GM12878 (cell line): ENCODE data around the gene CHPT1. TPM values are rescaled to one million over a fixed set of nuclear protein-coding genes. Genes with fewer than 3 reads are reported as not detected.

Source experiments
- ATAC-seq: fragments of 200-7000 bp; cut with Tn5 transposase; 3 replicates; pipeline ENCODE4 v1.9.1; 2020; ENCODE audit warnings: mild to moderate bottlenecking, moderate library complexity
- BruUV-seq: library from RNA; stranded (reverse); fragments of 400-500 nt; replicated peaks from 2 replicates; lab custom pipeline; 2021; lab: Mats Ljungman, UMichigan
- CTCF ChIA-PET: fragments of 300-600 bp; sonication (Branson Sonifier 250); formaldehyde crosslinking; extraction: SDS; loops from one replicate; lab custom pipeline; 2021; ENCODE audit warnings: inconsistent platforms; lab: Yijun Ruan, JAX
- POLR2A ChIA-PET: fragments of 350-600 bp; formaldehyde crosslinking; extraction: SDS; loops from one replicate; lab custom pipeline; 2021; ENCODE audit warnings: inconsistent platforms; lab: Charles Lee
- RAD21 ChIA-PET: fragments of 300-600 bp; sonication (Branson Sonifier 250); formaldehyde crosslinking; loops from one replicate; lab custom pipeline; 2023; ENCODE audit warnings: antibody characterized with exemption; ENCODE audit not compliant: unreplicated experiment; lab: Charles Lee
- SMC1A ChIA-PET: fragments of 300-600 bp; sonication (Branson Sonifier 250); formaldehyde crosslinking; loops from one replicate; lab custom pipeline; 2023; ENCODE audit not compliant: unreplicated experiment, uncharacterized antibody; lab: Charles Lee
- DNase-seq: peaks from one replicate; pipeline ENCODE4 v3.0.0-alpha.2; 2011; ENCODE audit warnings: low read depth, low spot score
- FAIRE-seq: peaks from 3 replicates; lab custom pipeline; 2011; peaks lifted over from hg19 to GRCh38; lab: Jason Lieb, UNC
- H2AFZ ChIP-seq: 2 replicates; pipeline ENCODE4 v1.6.0; 2011; ENCODE audit warnings: low read depth, low read length, control low read depth; ENCODE audit not compliant: control insufficient read depth
- H3K27ac ChIP-seq: 2 replicates; pipeline ENCODE4 v1.5.1; 2011; ENCODE audit warnings: control low read depth; ENCODE audit not compliant: control insufficient read depth, insufficient read depth
- H3K27me3 ChIP-seq, 2 experiments: replicated peaks in 1 of 2; 2 replicates each; pipeline versions ENCODE4 v1.6.0 to v1.6.1; 2011; ENCODE audit warnings: low read length in 1 of 2; ENCODE audit not compliant: control insufficient read depth in 2 of 2, insufficient read depth in 2 of 2
- H3K36me3 ChIP-seq, 2 experiments: 2 replicates each; pipeline ENCODE4 v1.5.1; 2011; ENCODE audit warnings: low read length in 1 of 2; ENCODE audit not compliant: control insufficient read depth in 2 of 2, insufficient read depth in 2 of 2
- H3K4me1 ChIP-seq: 2 replicates; pipeline ENCODE4 v1.6.1; 2011; ENCODE audit warnings: mild to moderate bottlenecking, low read length, moderate library complexity, mixed read lengths; ENCODE audit not compliant: control insufficient read depth, insufficient read depth
- H3K4me2 ChIP-seq: 2 replicates; pipeline ENCODE4 v1.6.0; 2011; ENCODE audit warnings: control low read depth; ENCODE audit not compliant: control insufficient read depth, insufficient read depth
- H3K4me3 ChIP-seq: fragments of 200-600 bp; sonication (generic); 2 replicates; pipeline ENCODE4 v1.5.1; 2016
- H3K79me2 ChIP-seq: 2 replicates; pipeline ENCODE4 v1.6.0; 2011; ENCODE audit warnings: low read length; ENCODE audit not compliant: control insufficient read depth, insufficient read depth
- H3K9ac ChIP-seq: 2 replicates; pipeline ENCODE4 v1.8.0; 2011; ENCODE audit warnings: low read length, control low read depth, mixed read lengths; ENCODE audit not compliant: control insufficient read depth, insufficient read depth
- H3K9me3 ChIP-seq: replicated peaks from 3 replicates; pipeline ENCODE4 v1.5.1; 2011; ENCODE audit warnings: mild to moderate bottlenecking, low read length; ENCODE audit not compliant: control insufficient read depth, insufficient read depth
- H4K20me1 ChIP-seq: 2 replicates; pipeline ENCODE4 v1.6.0; 2011; ENCODE audit not compliant: control insufficient read depth, insufficient read depth
- BACH1 ChIP-seq: fragments of 450-650 bp; IDR thresholded peaks from 2 replicates; pipeline ENCODE4 v1.6.1; 2017; ENCODE audit warnings: mild to moderate bottlenecking, borderline replicate concordance
- BCL11A ChIP-seq: IDR thresholded peaks from 2 replicates; pipeline ENCODE4 v1.6.1; 2011; ENCODE audit warnings: low read depth, low read length
- BMI1 ChIP-seq: fragments of 450-650 bp; IDR thresholded peaks from 2 replicates; pipeline ENCODE4 v1.6.1; 2016; ENCODE audit warnings: mild to moderate bottlenecking, moderate library complexity, borderline replicate concordance
- CTCF ChIP-seq, 3 experiments: IDR thresholded peaks in 2 of 3; conservative IDR thresholded peaks in 1 of 3; 2 replicates each; pipeline ENCODE4 v1.5.1; 2011; ENCODE audit warnings: low read depth in 3 of 3, low read length in 3 of 3, mild to moderate bottlenecking in 3 of 3, control low read depth in 2 of 3, moderate library complexity in 2 of 3, inconsistent platforms in 1 of 3, mixed read lengths in 1 of 3; ENCODE audit not compliant: control insufficient read depth in 2 of 3, insufficient read depth in 1 of 3; ENCODE audit errors: extremely low read depth in 1 of 3
- EZH2 ChIP-seq: IDR thresholded peaks from 2 replicates; pipeline ENCODE4 v1.6.1; 2012; ENCODE audit warnings: low read depth, mild to moderate bottlenecking, control low read depth, inconsistent platforms, low read length, borderline replicate concordance; ENCODE audit not compliant: control insufficient read depth
- FOXM1 ChIP-seq: IDR thresholded peaks from 2 replicates; pipeline ENCODE4 v1.6.1; 2012; ENCODE audit warnings: low read depth, mild to moderate bottlenecking, inconsistent platforms, low read length, moderate library complexity
- JUNB ChIP-seq: IDR thresholded peaks from 2 replicates; pipeline ENCODE4 v1.6.1; 2016; ENCODE audit warnings: antibody characterized with exemption, mild to moderate bottlenecking
- MEF2A ChIP-seq: IDR thresholded peaks from 2 replicates; pipeline ENCODE4 v1.6.1; 2011; ENCODE audit warnings: low read depth, mild to moderate bottlenecking, low read length, moderate library complexity; ENCODE audit not compliant: insufficient read depth
- MYB ChIP-seq: fragments of 150-350 bp; IDR thresholded peaks from 2 replicates; pipeline ENCODE4 v1.6.1; 2014; ENCODE audit warnings: mild to moderate bottlenecking, low read depth, low read length, borderline replicate concordance
- PAX8 ChIP-seq: fragments of 450-650 bp; IDR thresholded peaks from 2 replicates; pipeline ENCODE4 v1.6.1; 2017; ENCODE audit warnings: mild to moderate bottlenecking, moderate library complexity
- POLR2AphosphoS2 ChIP-seq: IDR thresholded peaks from 2 replicates; pipeline ENCODE4 v1.6.1; 2011; ENCODE audit warnings: low read depth, mild to moderate bottlenecking, low read length, improper control_type of control experiment, moderate library complexity
- POU2F2 ChIP-seq: IDR thresholded peaks from 3 replicates; pipeline ENCODE4 v1.6.1; 2011; ENCODE audit warnings: low read depth, mild to moderate bottlenecking, low read length, borderline replicate concordance
- SKIL ChIP-seq: fragments of 450-650 bp; IDR thresholded peaks from 2 replicates; pipeline ENCODE4 v1.6.1; 2017; ENCODE audit warnings: mild to moderate bottlenecking, low read depth, inconsistent platforms; ENCODE audit not compliant: poor library complexity, severe bottlenecking
- WRNIP1 ChIP-seq: IDR thresholded peaks from 2 replicates; pipeline ENCODE4 v1.6.1; 2011; ENCODE audit warnings: low read depth, low read length, improper control_type of control experiment, borderline replicate concordance
- YBX1 ChIP-seq: fragments of 450-650 bp; IDR thresholded peaks from 2 replicates; pipeline ENCODE4 v1.6.1; 2016; ENCODE audit warnings: antibody characterized with exemption
- ZBTB4 ChIP-seq: fragments of 450-650 bp; formaldehyde crosslinking; IDR thresholded peaks from 2 replicates; pipeline ENCODE4 v1.4.0; 2022; ENCODE audit warnings: mild to moderate bottlenecking, moderate library complexity
- ZNF207 ChIP-seq: fragments of 450-650 bp; IDR thresholded peaks from 2 replicates; pipeline ENCODE4 v1.6.1; 2014; ENCODE audit warnings: antibody characterized with exemption, mild to moderate bottlenecking, borderline replicate concordance
- ZNF217 ChIP-seq: fragments of 450-650 bp; IDR thresholded peaks from 2 replicates; pipeline ENCODE4 v1.6.1; 2017; ENCODE audit warnings: antibody characterized with exemption, mild to moderate bottlenecking
- WGBS: methylation state at CpG from one replicate; pipeline ENCODE4 v1.1.6; 2016; ENCODE audit warnings: low lambda C conversion rate; ENCODE audit not compliant: insufficient replicate concordance, insufficient coverage; ENCODE audit errors: missing lambda C conversion rate; 5-methylcytosine and 5-hydroxymethylcytosine counted together
- in situ Hi-C: fragments of 300-500 bp; cut with MboI; formaldehyde crosslinking; loops from 9 replicates; pipeline ENCODE4 v1.14.3; 2018; ENCODE audit warnings: mixed read lengths
- intact Hi-C: fragments of 100-400 bp; cut with micrococcal nuclease; formaldehyde crosslinking; loops from one replicate; pipeline ENCODE4 v1.14.2; 2022; ENCODE audit not compliant: unreplicated experiment
- polyA plus RNA-seq, 11 experiments: library from polyadenylated mRNA; depleted of rRNA in 4 of 11; unstranded in 6 of 11; stranded (reverse) in 5 of 11; fragments of >200 nt; fragmentation: Nextera tagmentation in 4 of 11; fragmentation: Illumina TruSeq in 1 of 11; extraction: Ambion mirVana in 4 of 11; extraction: Trizol in 1 of 11; gene quantifications; 1 replicate in 1 of 11; 2 replicates in 10 of 11; pipeline versions ENCODE4 v1.2.1 to v1.2.3, GENCODE V29; 2011 to 2016; ENCODE audit warnings: inconsistent platforms in 2 of 11, missing spikeins in 2 of 11, low read depth in 1 of 11
- total RNA-seq, 4 experiments: library from RNA; depleted of rRNA in 3 of 4; stranded (reverse); fragments of >200 nt in 3 of 4; fragmentation: Illumina TruSeq in 1 of 4; extraction: Trizol in 1 of 4; gene quantifications; 2 replicates each; pipeline versions ENCODE4 v1.2.1 to v1.2.3, GENCODE V29; 2013 to 2021

The CHPT1 gene
- total and polyA plus RNA-seq, 10 of the 15 experiments (the other 5 are each of a cell fraction or from before 2014, with no cell fraction given) = 0.85 to 10.2 (median 3.9) TPM

GRCh38 chr12:101729842-101730241 is 32.4 kb downstream of the CHPT1 start (continued):
- TF ChIP-seq CTCF (IDR thresholded peaks at IDR 0.05 in 2 of 3, conservative IDR thresholded peaks at IDR 0.05 in 1 of 3; ENCODE audit: control insufficient read depth in 2 of 3, extremely low read depth in 1 of 3, insufficient read depth in 1 of 3, low read depth in 3 of 3, low read length in 3 of 3) = no peak
- TF ChIP-seq PAX8 = no peak
- TF ChIP-seq POU2F2 = no peak
- TF ChIP-seq YBX1 = no peak
- no peak for TF ChIP-seq ZNF217
- TF ChIP-seq MYB = no peak
- TF ChIP-seq POLR2AphosphoS2 = no peak
- TF ChIP-seq ZNF207 = no peak
- TF ChIP-seq JUNB = no peak
- no peak for TF ChIP-seq MEF2A

GRCh38 chr12:101732318-101732717 is 34.9 kb downstream of the CHPT1 start:
- no TSS peak for BruUV-seq
- WGBS = 0% methylated on average over 1 of the region's 1 CpG
- Histone ChIP-seq H3K36me3 (no peaks in the 10 kb centered on the region), H3K9me3 (no peaks in the 10 kb centered on the region), H3K27me3 (no peaks in the 10 kb centered on the region), H3K4me1 (no peaks in the 10 kb centered on the region), H2AFZ (no peak overlapping the region), H3K4me2 (no peak overlapping the region), H4K20me1 (no peaks in the 10 kb centered on the region), H3K9ac (no peak overlapping the region), H3K27ac (no peak overlapping the region), H3K4me3 (no peak overlapping the region), H3K79me2 (no peaks in the 10 kb centered on the region)
- in situ Hi-C loops (no loop called here), intact Hi-C loops (no loop called here)
- ChIA-PET RAD21 (no interaction called here), CTCF (no interaction called here), SMC1A (no interaction called here), POLR2A (no interaction called here)
- DNase-seq = no peak
- no peak for FAIRE-seq
- ATAC-seq = no peak
- no peak for TF ChIP-seq SKIL
- no peak for TF ChIP-seq BACH1
- TF ChIP-seq BCL11A = no peak
- TF ChIP-seq EZH2 = no peak
- no peak for TF ChIP-seq BMI1
- no peak for TF ChIP-seq WRNIP1
- no peak for TF ChIP-seq FOXM1
- no peak for TF ChIP-seq ZBTB4 (CRISPR knock-in tag)
